ENCODE results near the gene PHLDA3.
"Not testable (repeated sequence)": the region's sequence is repeated elsewhere in the genome, so short reads cannot be mapped to it uniquely, and the experiment has no call there.

The PHLDA3 gene

DNA sequence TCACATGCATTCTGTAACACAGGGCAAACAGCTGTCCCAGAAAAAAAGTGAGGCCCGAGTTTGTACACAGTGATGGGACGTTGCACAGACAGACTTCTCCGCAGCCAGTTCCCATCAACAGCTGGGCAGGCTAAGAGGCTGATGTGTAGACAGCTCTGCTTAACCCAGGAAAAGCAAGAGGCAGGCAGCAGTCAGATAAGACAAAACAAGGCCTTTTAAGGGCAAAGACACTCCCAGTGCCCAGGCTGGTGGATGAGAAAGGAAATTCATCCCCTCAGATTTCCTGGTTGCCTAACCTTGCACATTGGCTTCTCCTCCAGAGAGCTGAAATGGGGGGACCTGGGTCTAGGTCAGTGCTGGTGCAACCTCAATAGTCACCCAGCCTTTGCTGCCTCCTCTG lies 17.2 kb upstream of the PHLDA3 start:
- DNase-seq (ENCODE audit: low read depth, low spot score), result no peak

DNA sequence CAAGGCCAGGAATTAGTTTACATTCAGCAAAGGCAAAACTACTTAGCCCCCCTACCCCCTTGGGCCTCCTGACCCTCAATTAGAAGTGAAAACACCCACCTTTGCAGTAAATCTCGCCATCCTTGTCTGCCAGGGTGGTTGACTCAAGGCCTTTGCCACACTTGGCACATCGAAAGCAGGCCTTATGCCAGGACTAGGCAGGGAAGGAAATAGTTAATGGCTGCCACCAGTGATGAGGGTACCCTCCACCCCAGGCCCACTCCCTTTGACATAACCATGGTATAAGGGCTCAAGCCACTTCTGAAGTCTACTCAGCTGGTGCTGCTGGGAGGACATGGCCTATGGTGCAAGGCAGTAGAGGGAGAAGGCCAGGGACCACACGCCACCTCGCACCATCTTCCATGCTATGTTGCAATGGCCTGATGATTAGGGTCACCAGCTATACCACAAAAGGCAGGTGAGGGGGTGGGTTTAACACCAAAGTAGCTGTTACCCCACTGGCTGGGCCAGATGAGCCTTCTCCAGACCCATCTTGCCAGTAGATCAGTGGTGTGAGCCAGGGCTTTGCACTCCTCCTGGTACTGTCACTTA lies 16.3 kb upstream of the PHLDA3 start:
- DNase-seq (ENCODE audit: low read depth, low spot score), result no peak

DNA sequence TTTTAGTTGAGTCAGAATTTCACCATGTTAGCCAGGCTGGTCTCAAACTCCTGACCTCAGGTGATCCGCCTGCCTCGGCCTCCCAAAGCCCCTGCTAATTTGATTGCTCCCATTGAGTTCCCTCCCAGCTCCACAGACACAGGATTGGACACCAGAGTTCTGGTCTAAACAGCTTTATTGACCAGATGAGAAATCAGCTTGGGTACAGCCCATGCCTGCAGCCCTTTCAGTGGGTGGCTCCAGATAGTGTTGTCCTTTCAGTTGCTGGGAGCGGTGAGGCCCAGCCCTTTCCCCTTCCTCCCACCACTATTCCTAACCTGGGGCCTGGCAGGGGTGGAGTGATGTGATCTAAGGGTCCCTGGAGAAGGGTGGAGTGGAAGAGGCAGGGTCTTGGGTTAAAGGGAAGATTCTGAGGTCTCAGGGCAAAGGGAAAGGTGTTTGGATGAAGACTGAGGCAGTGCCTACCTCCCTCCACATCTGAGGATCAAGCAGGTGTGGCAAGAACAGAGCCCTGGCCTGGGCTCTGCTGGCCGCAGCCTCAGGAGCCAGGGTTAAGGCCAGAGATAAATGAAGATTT lies 14.5 kb upstream of the PHLDA3 start:
- no peak for DNase-seq (ENCODE audit: low read depth, low spot score)

DNA sequence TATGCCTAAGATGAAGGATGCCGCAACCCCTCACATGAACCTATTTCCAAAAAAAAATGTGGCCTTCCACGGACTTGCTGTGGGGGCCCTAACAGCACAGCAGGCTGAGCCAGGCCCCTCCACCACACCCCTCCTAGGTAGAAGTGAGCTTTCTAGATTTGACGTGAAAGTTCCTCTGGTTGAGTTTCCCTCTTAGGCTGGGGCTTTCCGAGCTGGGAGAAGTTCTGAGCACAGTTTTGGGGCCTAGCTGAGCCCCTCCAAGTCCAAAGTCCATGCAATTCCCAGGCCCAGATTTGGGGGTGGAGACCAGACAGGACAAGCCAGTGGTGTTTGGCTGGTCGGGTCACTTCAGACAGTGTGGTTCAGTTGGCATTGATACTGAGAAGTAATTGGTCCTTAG lies 13.8 kb upstream of the PHLDA3 start:
- no peak for DNase-seq (ENCODE audit: low read depth, low spot score)

DNA sequence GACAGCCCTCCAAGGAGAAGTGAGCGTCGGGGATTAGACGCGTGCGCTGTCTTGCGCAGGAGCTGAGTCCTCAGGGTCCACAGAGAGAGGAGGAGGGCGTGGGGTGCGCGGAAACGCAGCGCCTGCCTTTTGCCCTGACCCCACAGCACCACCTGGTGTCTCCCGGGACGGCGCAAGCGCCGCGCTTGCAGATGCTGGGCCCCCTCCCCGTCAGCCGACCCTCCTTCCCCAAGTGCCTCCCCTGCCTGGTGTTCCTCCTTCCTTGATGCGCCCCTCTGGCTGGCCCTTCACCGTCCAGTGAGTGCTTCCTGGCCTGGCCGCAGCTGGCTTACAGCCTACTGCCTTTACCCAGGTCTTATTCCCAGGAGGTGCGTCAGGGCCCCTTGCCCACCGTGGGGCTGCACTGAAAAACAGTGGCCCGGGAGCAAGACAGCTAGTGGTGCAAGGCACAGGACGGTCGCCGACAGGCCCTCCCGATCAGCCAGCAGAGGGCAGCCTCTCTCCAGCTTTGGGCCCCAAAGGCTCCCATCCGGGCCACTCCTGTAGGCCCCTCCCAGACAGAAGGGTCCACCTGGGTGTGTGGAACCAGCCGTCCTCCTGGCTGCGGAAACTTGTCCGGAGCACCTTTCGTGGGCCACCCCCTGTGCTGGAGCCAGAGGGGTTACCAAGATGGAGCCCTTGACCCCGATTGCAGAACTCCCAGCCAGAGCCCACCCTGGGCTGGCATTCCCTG lies 12.9 kb upstream of the PHLDA3 start:
- peak; percentile 91 for DNase-seq (ENCODE audit: low read depth, low spot score)

DNA sequence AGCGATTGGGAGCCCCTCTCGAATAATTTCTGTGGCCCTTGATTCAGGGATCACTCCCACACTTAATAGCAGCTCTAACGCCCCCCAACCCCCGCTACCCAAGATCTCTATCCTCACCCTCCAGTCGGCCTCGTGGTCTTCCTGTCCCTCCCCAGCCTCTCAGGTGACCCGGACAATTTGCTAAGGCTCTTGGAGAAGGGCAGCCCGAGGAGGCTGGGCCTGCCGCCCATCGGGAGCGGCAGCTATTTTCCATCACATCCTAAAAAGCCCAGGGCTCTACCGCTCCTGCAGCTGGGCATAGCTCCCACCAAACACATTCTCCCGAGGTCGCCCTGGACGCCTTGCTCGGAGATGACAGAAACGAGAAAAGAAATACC lies 12.0 kb upstream of the PHLDA3 start:
- no peak for DNase-seq (ENCODE audit: low read depth, low spot score)

DNA sequence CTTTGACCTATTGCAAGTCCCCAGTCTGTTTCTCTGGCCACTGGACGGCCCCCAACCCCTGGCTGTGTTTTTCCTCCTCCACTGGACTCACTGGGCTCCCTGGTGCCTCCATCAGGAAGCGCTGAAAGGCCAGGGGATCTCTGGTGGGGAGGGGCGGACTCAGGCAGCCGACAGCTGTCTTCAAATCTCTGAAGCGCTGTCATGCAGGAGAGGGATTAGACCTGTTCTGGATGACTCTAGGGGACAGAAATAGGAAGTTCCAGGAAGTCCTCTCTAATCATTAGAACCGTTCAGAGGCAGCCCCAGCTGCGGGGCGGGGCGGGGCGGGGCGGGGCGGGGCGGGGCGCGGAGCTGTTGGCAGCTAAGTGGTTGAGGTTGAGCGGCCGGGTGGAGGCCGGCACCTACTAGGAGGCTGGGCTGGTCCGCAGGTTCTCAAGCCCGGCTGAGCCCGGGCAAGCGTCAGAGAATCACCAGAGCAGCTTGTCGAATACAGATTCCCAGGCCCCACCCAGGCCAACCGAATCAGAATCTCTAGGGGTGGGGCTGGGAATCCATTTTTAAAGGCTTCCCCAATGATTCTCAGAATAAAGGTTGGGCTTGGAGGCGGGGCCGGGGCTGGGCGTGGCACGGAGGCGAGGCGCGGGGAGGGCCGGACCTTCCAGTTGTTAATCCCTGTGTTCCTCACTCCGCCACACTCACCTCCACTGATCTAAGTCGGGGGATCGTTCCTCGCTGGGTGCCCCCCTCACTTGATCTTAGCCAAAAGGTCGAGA lies 11.4 kb upstream of the PHLDA3 start:
- peak; percentile 81 for DNase-seq (ENCODE audit: low read depth, low spot score)

DNA sequence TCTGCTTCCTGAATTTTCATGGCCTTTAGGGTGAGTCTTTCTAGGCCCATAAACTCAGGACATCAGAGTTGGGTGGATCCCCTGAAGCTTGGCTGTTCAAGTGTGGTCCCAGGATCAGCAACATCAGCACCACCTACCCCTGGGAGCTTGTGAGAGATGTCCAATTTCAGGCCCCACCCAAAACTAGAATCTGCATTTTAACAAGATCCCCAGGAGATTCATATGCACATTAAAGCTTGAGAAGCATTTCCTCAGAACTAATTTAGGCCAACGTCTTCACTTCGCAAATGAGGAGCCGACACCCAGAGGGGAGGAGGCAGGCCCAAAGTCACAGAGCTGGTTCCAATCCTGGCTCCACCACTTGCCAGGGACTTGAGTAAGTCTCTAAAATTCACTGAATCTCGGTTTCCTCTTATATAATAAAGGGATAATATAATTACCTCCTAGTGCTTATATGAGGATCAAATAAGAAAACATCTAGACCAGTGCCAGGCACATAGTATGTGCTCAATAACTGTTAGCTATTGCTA lies 10.3 kb upstream of the PHLDA3 start:
- no peak for DNase-seq (ENCODE audit: low read depth, low spot score)

DNA sequence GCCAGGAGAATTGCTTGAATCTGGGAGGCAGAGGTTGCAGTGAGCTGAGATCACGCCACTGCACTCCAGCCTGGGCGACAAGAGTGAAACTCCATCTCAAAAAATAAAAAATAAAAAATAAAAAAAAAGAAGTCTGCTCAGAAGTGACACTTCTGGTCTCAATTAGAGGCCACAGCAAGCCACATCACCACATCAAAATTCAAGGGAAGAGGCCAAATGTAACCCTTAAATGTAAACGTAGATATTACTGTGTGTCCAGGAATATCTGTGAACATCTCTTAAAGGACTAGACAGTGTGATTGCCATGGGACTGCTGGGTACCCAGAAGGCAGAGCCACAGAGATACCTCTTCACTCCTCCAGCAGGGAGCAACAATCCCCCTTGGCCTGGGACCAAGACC lies 9.7 kb upstream of the PHLDA3 start:
- DNase-seq (ENCODE audit: low read depth, low spot score), result not testable (repeated sequence)

DNA sequence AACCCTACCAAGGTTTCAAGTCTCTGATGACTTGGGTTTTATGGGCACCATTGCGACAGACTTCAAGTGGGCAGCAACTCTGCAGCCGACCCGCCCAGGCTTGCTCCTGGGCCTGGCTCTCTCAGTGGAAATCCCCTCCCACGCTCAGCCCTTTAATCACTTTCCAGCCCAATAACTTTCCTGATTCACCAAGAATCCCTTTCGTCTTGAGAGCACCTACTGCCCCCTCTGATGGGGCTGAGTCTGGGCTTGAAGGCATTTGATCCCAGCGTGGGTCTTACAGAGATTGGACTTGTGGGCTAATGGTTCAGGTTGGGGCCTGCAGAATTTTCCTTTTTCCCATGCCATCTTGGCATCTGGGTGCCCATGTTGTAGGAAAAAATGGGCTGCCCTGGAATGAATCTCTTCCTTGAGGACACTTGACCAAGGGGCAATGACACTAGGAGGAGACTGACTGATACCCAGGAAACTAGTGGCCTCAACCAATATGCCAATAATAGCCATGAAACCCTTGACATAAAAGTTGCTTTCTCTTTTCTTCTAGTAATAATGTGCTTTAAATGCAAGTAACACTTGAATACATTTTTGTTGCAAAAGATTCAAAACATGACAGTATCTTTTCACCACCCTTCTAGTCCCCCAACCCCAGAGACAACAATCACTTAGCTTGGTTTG lies 7.8 kb upstream of the PHLDA3 start:
- peak; percentile 55 for DNase-seq (ENCODE audit: low read depth, low spot score)

DNA sequence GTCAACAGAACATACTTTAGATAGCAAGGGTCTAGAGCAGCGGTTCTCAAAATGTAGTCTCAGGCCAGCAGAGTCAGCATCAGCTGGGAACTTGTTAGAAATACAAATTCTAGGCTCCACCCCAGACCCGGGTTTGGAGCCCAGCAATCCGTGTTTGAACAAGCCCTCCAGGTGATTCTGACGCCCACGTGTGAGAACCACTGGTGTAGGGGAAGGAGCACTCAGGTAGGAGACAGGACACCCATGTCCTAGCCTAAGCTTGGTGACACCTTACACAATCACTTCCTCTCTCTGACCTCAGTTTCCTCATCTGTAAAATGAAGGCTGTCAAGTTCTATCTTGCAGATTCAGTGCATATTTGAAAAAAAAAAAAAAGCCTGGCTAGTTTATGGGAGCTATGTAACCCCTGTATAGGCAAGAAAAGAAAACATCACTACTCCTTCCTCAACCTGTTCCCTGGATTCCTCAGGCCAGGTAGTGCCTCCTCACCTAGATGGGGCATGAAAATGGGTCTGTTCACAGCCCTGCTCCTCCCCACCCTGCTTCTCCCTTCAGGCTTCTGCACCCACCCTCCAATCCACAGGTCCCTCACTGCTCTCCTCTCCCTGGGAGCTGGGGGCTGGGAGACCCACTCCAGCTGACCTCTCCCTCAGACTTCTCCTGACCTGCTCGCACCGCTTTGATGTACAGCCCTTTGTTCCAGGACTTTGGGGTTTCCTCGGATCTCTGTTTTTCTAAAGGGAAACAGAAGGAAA lies 7.1 kb upstream of the PHLDA3 start:
- no peak for DNase-seq (ENCODE audit: low read depth, low spot score)

DNA sequence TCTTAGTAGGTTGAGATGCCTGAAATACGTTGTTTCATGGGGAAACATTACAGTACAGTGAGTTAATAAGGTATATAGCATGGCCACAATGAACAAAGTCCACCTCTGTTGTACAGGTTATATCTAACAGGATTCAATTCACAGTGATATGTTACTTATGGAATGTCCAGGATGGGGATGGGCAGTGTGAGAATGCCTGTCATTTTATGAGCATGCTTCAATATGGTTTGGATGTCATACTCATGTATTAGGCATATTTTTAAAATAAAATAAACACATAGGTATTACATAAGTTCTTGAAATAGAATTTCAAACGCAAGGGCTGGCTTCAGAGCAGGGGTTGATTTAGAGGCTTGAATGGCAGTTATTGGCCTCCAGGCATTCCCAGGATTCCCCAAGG lies 6.1 kb upstream of the PHLDA3 start:
- DNase-seq (ENCODE audit: low read depth, low spot score), result no peak

DNA sequence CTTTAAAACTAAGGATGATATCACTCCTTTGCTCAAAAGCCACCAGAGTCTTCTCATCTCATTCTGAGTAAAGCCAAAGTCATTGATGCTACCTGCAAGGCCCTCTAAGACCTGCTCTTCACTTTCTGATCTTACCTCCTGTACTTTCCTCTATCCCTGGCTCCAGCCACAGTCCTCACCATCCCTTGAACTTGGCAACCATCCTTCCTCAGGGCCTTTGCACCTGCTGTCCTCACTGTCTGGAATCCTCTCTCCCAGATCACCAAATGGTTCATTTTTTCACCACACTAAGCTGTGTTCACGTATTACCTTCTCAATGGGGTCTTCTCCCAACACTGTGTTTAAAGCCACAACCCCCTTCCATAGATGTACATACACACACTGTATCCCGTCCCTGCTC lies 4.3 kb upstream of the PHLDA3 start:
- no peak for DNase-seq (ENCODE audit: low read depth, low spot score)

DNA sequence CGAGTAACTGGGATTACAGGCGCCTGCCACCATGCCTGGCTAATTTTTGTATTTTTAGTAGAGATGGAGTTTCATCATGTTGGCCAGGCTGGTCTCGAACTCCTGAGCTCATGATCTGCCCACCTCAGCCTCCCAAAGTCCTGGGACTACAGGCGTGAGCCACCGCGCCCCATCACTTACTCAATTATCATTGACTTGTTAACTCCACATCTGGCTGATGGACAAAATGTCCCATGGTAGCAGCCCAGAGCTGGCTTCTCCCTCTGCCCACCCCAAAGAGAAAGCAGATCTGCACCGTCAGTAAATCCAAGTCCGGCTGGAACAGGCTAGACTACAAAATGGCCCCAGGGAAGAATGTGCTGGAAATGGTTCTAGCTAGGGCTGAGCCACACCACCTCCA lies 3.3 kb upstream of the PHLDA3 start:
- not testable (repeated sequence) for DNase-seq (ENCODE audit: low read depth, low spot score)

DNA sequence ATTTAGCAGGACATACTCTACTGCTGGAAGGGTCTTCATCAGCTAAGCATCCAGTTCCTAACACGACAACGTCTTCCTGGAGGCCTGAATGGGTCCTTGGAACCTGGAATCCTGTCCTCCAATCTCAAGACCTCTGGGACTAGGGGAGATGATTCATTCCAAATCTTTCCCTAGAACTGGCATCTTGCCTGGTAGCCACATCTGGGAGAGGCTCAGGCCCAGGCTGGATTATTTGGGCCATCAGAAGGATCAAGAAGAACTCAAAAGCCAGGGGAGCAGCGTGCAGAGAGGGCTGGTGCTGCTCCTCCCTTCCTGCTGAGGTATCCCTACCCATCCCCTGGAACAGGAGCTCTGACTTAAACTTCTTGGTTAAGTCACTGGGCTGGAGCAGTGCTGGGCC lies 2.8 kb upstream of the PHLDA3 start:
- no peak for DNase-seq (ENCODE audit: low read depth, low spot score)

DNA sequence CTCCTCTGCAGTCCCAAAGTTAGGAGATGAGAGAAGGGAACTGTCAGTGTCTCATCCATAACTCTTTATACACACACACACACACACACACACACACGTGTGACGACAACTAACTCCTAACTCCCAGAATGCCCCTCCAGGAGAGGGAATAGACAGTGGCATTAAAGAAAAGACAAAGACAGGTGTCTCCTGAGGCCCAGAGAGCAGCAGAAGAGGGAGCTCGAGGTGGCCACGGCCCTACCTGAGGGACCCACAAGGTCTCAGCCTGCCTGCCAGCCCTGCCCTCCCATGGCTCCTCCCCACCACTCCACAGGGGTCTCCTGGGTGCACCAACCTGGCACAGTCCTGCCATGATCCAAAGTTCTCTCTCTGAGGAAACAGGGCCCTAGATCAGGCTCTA lies 1.6 kb upstream of the PHLDA3 start:
- no peak for DNase-seq (ENCODE audit: low read depth, low spot score)

DNA sequence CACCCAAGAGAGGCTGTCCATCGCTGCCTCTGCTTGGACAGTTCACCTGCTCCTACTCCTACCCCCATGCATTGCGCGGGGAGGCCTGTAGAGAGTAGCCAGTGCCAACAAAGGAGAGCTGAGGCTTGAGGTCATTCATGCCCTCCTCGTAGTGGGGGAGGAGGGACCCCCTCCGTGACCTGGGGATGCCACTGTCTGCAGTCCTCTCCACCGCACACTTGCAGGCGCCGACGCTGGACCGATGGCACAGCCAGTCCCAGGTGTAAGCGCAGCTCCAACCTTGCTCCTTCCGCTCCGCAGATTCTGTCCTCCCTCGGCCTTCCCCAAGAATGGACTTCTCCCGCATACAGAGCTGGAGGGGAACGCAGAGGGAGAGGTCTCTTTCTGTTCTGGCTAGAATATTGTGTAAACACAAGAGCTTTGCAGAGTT lies 672 bp upstream of the PHLDA3 start:
- no peak for DNase-seq (ENCODE audit: low read depth, low spot score)

DNA sequence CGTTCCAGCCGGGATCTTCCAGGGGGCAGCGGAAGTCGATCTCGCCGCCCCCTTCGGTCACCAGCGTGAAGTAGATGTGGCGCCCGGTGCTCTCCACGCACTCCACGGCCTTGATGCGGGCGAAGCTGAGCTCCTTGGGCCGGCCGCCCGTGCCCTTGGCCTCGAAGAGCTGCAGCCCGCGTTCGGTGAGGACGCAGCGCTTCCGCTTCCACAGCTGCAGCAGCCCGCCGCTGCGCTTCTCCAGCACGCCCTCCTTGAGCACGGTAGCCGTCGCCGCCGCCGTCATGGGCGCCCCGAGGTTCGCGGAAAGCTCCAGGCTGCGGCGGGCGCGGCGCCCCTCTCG lies 516 bp downstream of the PHLDA3 start:
- DNase-seq (ENCODE audit: low read depth, low spot score), result peak; percentile 64

DNA sequence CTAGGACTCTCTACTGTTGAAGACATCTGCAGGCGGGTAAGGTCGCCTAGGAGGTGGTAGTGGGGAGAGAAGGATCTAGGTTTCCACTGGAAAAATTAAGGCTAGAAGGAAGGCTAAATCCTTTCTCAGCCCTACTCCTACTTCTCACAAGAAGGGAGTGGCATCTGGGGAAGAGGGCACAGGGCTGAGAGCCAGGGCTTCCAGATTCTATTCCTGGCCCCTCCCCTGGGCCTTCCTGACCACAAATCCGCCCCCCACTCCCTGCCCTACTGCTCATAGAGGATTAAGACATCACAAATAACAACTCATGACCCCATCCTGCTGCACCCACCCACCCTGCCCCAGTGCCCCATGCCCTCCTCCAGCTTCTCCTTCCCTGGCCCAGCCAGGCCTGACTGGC lies 2.5 kb downstream of the PHLDA3 start:
- DNase-seq (ENCODE audit: low read depth, low spot score), result no peak

DNA sequence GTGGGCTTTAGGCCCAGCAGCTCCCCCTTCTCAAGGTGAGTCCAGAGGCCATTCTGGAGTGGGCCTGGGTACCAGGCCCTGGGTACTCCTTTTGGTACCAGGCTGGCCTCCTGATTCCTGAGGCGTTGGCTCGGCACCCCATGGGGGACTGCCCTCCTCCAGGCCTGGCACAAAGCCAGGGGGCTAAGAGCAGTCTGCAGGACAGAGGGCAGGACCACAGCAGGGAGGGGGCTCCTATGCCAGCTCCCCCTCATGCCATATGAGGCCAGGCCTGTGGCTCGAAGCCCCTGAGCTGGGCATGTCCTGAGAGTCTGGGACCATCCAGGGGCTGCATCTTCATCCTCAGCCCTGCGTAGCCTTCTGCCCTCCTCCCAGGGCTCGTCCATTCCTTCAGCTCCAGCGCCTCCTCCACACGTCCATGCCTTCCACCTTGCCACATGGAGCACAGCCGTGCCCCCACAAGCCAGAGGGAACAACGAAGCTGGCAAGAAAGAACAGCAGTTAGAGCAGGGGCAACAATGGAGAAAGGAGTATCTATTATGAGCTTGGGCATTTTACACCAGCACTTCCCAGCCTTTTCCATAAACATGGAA lies 3.2 kb downstream of the PHLDA3 start:
- DNase-seq (ENCODE audit: low read depth, low spot score), result no peak

DNA sequence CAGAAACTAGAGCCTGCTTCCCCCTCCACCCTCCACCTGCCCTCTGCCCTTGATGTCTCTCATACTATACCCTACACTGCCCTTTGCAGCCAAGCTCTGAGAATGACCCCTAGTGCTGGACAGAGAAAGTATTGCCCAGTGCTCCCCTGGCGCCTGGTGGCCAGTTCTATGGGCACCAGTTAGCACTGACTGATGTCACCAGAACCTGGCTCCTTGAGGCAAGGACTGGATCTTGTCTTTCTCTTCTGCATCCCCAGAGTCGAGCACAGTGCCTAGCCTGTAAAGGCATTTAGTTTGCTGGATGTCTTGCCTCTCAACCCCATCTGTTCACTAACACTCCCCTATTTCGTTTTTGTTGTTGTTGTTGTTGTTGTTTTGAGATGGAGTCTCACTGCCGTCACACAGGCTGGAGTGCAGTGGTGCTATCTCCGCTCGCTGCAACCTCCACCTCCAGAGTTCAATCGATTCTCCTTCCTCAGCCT lies 5.9 kb downstream of the PHLDA3 start:
- DNase-seq (ENCODE audit: low read depth, low spot score), result peak; percentile 46
